Dermis blood vessel endothelial cell (primary cell): ENCODE measurements around the gene MRPL57. TPM values are rescaled to one million over a fixed set of nuclear protein-coding genes. Genes with fewer than 3 reads are reported as not detected.
"Not testable (repeated sequence)": the region's sequence is repeated elsewhere in the genome, so short reads cannot be mapped to it uniquely, and the experiment has no call there.

ENCODE experiments used
- DNase-seq: peaks from one replicate; pipeline ENCODE4 v3.0.0; 2010
- total RNA-seq: library from RNA; depleted of rRNA; stranded (reverse); fragments of >200 nt; gene quantifications from 2 replicates; pipeline ENCODE4 v1.2.3, GENCODE V29; 2014

Gene MRPL57
- total RNA-seq, 1 donor from 2014 or later = 25.9 TPM

DNA sequence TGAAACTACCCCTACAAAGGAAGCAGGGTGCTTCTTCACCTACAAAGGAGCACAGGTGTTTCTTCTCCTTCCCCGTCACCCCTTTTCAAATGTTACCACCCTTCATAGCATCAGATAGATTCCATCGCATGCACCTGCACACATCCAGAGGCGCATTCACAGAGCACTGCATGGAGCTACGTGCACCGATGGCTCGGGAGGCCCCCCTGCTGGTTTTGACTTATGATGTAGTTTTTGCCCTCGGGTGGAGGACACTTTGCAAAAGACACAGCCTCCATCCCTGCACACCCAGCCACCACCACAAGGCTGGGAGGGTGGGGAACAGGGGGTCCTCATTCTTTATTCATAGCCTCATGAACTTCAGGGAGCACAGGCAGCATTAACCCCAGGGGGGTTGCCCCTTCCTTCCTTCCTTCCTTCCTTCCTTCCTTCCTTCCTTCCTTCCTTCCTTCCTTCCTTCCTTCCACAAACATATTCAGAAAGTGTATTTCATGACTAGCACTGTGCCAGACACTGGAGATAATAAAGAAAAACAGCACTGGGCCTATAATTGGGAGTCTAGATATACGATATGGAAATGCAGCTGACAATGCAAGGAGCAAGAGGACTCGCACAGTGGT is 21.3 kb downstream of the MRPL57 start:
- not testable (repeated sequence) for DNase-seq

DNA sequence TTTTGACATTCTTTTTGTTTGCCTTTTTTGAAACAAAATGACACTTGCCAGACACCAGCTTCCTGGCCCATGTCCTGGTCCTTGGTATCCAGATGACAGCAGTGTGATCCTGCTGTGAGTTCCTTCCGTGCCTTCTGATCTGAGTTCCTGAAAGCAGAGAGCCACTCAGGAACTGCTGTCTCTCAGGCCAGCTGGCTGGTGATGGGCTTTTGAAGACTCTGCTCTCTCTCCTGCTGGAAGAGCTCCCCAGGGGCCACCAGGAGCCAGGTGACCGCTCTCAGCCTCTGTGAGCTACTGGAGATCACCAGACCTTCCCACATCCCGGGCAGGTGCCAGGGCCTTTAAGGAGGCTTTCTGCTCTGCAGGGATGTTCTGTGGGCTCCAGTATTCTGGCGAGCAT is 21.9 kb downstream of the MRPL57 start:
- DNase-seq = not testable (repeated sequence)

DNA sequence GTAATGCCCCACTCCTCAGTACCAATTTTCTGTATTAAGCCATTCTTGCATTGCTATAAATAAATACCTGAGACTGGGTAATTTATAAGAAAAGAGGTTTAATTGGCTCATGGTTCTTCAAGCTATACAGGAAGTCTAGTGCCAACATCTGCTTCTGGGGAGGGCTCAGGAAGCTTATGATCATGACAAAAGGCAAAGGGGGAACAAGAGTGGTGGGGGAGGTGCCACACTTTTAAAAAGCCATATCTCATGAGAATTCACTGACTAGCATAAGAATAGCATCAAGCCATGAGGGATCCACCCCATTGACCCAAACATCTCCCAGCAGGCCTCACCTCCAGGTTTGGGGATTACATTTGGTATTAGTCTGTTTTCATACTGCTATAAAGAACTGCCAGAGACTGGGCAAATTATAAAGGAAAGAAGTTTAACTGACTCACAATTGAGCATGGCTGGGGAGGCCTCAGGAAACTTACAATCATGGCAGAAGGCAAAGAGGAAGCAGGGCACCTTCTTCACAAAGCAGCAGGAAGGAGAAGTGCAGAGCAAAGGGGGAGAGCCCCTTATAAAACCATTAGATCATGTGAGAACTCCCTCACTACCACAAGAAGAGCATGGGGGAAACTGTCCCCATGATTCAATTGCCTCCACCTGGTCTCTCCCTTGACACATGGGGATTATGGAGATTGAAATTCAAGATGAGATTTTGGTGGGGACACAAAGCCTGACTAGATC is 25.2 kb downstream of the MRPL57 start:
- DNase-seq = not testable (repeated sequence)

- no peak for DNase-seq
Measured at GRCh38 chr13:21202767-21203531, 26.5 kb downstream of the MRPL57 start.

GRCh38 chr13:21208652-21209154 is 32.2 kb downstream of the MRPL57 start:
- no peak for DNase-seq

GRCh38 chr13:21212138-21212775 is 35.8 kb downstream of the MRPL57 start:
- no peak for DNase-seq

- DNase-seq = not testable (repeated sequence)
Measured at GRCh38 chr13:21215419-21215818, 39.0 kb downstream of the MRPL57 start.

- DNase-seq = no peak
Measured at GRCh38 chr13:21216332-21216731, 39.9 kb downstream of the MRPL57 start.

- no peak for DNase-seq
Measured at GRCh38 chr13:21218351-21219035, 42.0 kb downstream of the MRPL57 start.

DNA sequence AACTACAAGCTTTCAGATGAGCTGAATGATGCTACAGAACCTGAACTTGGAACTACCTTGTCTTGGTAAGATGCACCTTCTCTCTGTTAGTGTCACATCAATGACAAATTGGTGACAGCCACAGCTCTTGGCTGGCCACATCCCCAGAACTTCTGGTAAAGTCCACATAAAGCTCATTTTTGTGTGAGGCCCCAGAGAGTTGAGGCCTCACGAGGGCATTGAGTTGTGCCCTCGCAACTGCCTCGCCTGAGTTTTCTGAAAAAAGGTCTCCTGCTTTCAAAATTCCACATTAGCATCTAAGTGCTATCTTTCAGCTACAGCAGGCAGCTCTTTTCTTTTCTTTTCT is 42.6 kb downstream of the MRPL57 start:
- DNase-seq = no peak

DNA sequence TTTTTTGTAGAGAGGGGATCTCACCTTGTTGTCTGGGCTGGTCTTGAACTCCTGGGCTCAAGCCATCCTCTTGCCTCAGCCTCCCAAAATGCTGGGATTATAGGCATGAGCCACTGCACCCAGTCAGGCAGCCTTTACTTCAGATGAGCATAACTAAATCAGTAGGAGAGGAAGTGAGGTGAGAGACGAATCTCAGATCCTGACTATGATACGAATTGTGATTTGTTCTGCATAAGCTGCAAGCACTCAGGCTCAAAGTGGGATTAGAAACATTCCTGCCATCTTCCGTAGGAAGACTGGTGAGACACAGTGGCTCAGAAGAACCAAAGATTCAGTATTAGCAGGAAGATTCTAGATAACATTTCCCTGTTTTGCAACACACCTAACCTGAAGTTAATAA is 43.3 kb downstream of the MRPL57 start:
- not testable (repeated sequence) for DNase-seq

GRCh38 chr13:21221268-21221667 is 44.8 kb downstream of the MRPL57 start:
- DNase-seq = no peak

- no peak for DNase-seq
Measured at GRCh38 chr13:21225082-21225481, 48.6 kb downstream of the MRPL57 start.

DNA sequence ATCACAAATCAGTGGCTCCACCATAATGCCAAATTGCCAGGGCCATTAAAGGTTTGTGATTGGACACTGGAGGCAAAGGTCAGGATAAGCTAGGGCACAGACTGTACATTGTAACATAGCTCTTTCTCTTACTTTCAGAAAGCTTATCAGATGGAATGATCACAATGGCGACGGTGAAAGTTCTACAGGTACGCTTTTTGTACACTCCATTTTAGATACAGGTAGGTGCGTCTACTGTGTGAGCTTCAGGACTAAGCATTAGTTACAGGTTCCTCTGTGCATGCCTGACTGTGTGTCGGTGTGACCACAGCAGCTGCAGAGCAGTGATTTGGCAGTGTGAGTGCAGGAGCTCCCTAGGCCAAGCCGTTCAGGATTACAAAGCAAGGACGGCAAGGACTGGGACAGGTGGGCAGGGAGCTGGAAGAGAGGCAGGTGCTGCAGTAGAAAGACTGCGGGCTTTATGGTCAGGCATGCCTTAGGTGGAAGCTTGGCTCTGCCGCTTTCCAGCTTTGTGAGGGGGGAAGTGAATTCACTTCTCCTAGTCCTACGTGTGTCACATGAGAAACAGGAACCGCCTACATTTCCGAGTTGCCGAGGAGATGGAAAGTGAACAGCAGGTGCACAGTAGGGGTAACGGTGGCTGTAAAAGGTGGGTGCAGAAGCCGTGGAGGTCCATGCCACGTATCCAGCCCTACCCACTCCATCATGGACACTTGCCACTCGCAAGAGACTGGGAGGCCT is 49.6 kb downstream of the MRPL57 start:
- DNase-seq = no peak

DNA sequence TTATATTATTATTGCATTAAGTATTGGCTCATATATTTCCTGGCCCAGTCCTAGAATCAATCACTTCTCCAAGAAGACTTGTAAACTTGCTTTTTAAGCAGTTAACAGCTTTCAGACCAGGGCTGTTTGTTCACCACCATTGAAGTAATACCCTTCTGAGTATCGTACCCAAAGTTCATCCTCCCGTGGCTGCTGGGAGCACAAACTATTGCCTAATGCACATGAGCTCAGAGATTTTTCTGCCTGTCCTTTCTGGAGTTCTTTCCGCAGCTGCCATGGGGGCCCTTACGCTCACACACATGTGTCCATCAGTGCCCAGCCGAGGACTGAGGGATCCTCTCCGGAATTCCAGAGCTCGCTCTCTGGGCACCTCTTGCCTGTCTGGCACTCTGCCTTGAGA is 51.5 kb downstream of the MRPL57 start:
- DNase-seq = no peak

Other genes starting within 250 kb of the MRPL57 start
- gene LATS2, start 115.1 kb upstream of the MRPL57 start, total RNA-seq = 31.3 and 49.8 TPM in 2 replicates
- 46.3 and 53.9 TPM in 2 replicates for gene SAP18, start 36.5 kb upstream of the MRPL57 start, total RNA-seq
- 6.4 and 7.5 TPM in 2 replicates for gene SKA3, start 106 bp upstream of the MRPL57 start, total RNA-seq